Measurements from ENCODE around the gene SELENOW.
"Not testable (repeated sequence)": the region's sequence is repeated elsewhere in the genome, so short reads cannot be mapped to it uniquely, and the experiment has no call there.

Gene SELENOW

GRCh38 chr19:47752440-47753211 lies 25.9 kb upstream of the SELENOW start:
- peaks cover 3% of the 10 kb centered on the region for H3K9me3 Mint-ChIP-seq
- no peak overlapping the region for H3K27ac Mint-ChIP-seq
- no peaks in the 10 kb centered on the region for H3K27me3 Mint-ChIP-seq
- H3K4me1 Mint-ChIP-seq = peaks cover 22% of the 10 kb centered on the region
- ATAC-seq = no peak
- H3K36me3 Mint-ChIP-seq = peaks cover 84% of the 10 kb centered on the region
- H3K4me3 Mint-ChIP-seq = no peak overlapping the region

GRCh38 chr19:47754206-47755064 lies 24.1 kb upstream of the SELENOW start:
- ATAC-seq = peak; percentile 34
- H3K27me3 Mint-ChIP-seq = no peaks in the 10 kb centered on the region
- no peak overlapping the region for H3K27ac Mint-ChIP-seq
- peaks cover 5% of the 10 kb centered on the region for H3K4me1 Mint-ChIP-seq
- no peak overlapping the region for H3K4me3 Mint-ChIP-seq
- H3K36me3 Mint-ChIP-seq = peaks cover 86% of the 10 kb centered on the region
- H3K9me3 Mint-ChIP-seq = peaks cover 7% of the 10 kb centered on the region

GRCh38 chr19:47755065-47755761 lies 23.3 kb upstream of the SELENOW start:
- no peak for ATAC-seq
- Mint-ChIP-seq H3K4me3 (no peak overlapping the region), H3K27ac (no peak overlapping the region), H3K36me3 (peaks cover 79% of the 10 kb centered on the region), H3K4me1 (peaks cover 2% of the 10 kb centered on the region), H3K27me3 (no peaks in the 10 kb centered on the region), H3K9me3 (peaks cover 7% of the 10 kb centered on the region)

GRCh38 chr19:47755762-47756626 lies 22.5 kb upstream of the SELENOW start:
- Mint-ChIP-seq H3K36me3 (peaks cover 73% of the 10 kb centered on the region), H3K9me3 (peaks cover 7% of the 10 kb centered on the region), H3K27me3 (no peaks in the 10 kb centered on the region), H3K27ac (no peak overlapping the region), H3K4me3 (no peak overlapping the region), H3K4me1 (peaks cover 10% of the 10 kb centered on the region)
- ATAC-seq = no peak

GRCh38 chr19:47756627-47756929 lies 21.9 kb upstream of the SELENOW start:
- H3K4me3 Mint-ChIP-seq = no peak overlapping the region
- peaks cover 16% of the 10 kb centered on the region for H3K4me1 Mint-ChIP-seq
- H3K27me3 Mint-ChIP-seq = no peaks in the 10 kb centered on the region
- no peak overlapping the region for H3K27ac Mint-ChIP-seq
- peaks cover 7% of the 10 kb centered on the region for H3K9me3 Mint-ChIP-seq
- ATAC-seq = no peak
- peaks cover 67% of the 10 kb centered on the region for H3K36me3 Mint-ChIP-seq

GRCh38 chr19:47756953-47757608 lies 21.4 kb upstream of the SELENOW start:
- Mint-ChIP-seq H3K4me1 (peaks cover 21% of the 10 kb centered on the region), H3K27ac (no peak overlapping the region), H3K36me3 (peaks cover 64% of the 10 kb centered on the region), H3K9me3 (peaks cover 7% of the 10 kb centered on the region), H3K27me3 (no peaks in the 10 kb centered on the region), H3K4me3 (no peak overlapping the region)
- no peak for ATAC-seq

GRCh38 chr19:47757617-47758442 lies 20.7 kb upstream of the SELENOW start:
- no peak overlapping the region for H3K27ac Mint-ChIP-seq
- peaks cover 57% of the 10 kb centered on the region for H3K36me3 Mint-ChIP-seq
- no peaks in the 10 kb centered on the region for H3K27me3 Mint-ChIP-seq
- H3K4me1 Mint-ChIP-seq = peaks cover 22% of the 10 kb centered on the region
- ATAC-seq = no peak
- H3K4me3 Mint-ChIP-seq = no peak overlapping the region
- H3K9me3 Mint-ChIP-seq = peaks cover 7% of the 10 kb centered on the region

- H3K27ac Mint-ChIP-seq = no peak overlapping the region
- no peak for ATAC-seq
- peaks cover 22% of the 10 kb centered on the region for H3K4me1 Mint-ChIP-seq
- H3K36me3 Mint-ChIP-seq = peaks cover 51% of the 10 kb centered on the region
- no peaks in the 10 kb centered on the region for H3K27me3 Mint-ChIP-seq
- no peak overlapping the region for H3K4me3 Mint-ChIP-seq
- peaks cover 7% of the 10 kb centered on the region for H3K9me3 Mint-ChIP-seq
Observed at GRCh38 chr19:47758443-47758804, 20.1 kb upstream of the SELENOW start.

- no peak for ATAC-seq
- no peak overlapping the region for H3K4me3 Mint-ChIP-seq
- H3K27ac Mint-ChIP-seq = no peak overlapping the region
Observed at GRCh38 chr19:47760632-47760999, 17.9 kb upstream of the SELENOW start.

GRCh38 chr19:47761566-47761965 lies 16.9 kb upstream of the SELENOW start:
- Mint-ChIP-seq H3K27ac (peak overlapping the region; percentile 78), H3K36me3 (peaks cover 29% of the 10 kb centered on the region), H3K27me3 (no peaks in the 10 kb centered on the region), H3K4me3 (peak overlapping the region; percentile 21), H3K9me3 (peaks cover 7% of the 10 kb centered on the region), H3K4me1 (peaks cover 29% of the 10 kb centered on the region)
- ATAC-seq = peak; percentile 78

More at GRCh38 chr19:47760632-47760999, 17.9 kb upstream of the SELENOW start:
- Mint-ChIP-seq H3K9me3 (peaks cover 7% of the 10 kb centered on the region), H3K36me3 (peaks cover 36% of the 10 kb centered on the region), H3K4me1 (peaks cover 28% of the 10 kb centered on the region), H3K27me3 (no peaks in the 10 kb centered on the region)

- peaks cover 24% of the 10 kb centered on the region for H3K36me3 Mint-ChIP-seq
- no peak for ATAC-seq
- H3K27ac Mint-ChIP-seq = peak overlapping the region; percentile 78
Observed at GRCh38 chr19:47762151-47762550, 16.4 kb upstream of the SELENOW start.

GRCh38 chr19:47762615-47763308 lies 15.7 kb upstream of the SELENOW start:
- peak overlapping the region; percentile 78 for H3K27ac Mint-ChIP-seq
- H3K9me3 Mint-ChIP-seq = peaks cover 4% of the 10 kb centered on the region
- no peak for ATAC-seq
- no peaks in the 10 kb centered on the region for H3K27me3 Mint-ChIP-seq
- H3K4me1 Mint-ChIP-seq = peaks cover 29% of the 10 kb centered on the region
- peaks cover 17% of the 10 kb centered on the region for H3K36me3 Mint-ChIP-seq
- H3K4me3 Mint-ChIP-seq = no peak overlapping the region

More at GRCh38 chr19:47762151-47762550, 16.4 kb upstream of the SELENOW start:
- H3K4me3 Mint-ChIP-seq = no peak overlapping the region
- H3K4me1 Mint-ChIP-seq = peaks cover 29% of the 10 kb centered on the region
- no peaks in the 10 kb centered on the region for H3K27me3 Mint-ChIP-seq
- H3K9me3 Mint-ChIP-seq = peaks cover 4% of the 10 kb centered on the region

- peaks cover 32% of the 10 kb centered on the region for H3K4me1 Mint-ChIP-seq
- not testable (repeated sequence) for H3K27me3 Mint-ChIP-seq, ATAC-seq, H3K36me3 Mint-ChIP-seq, H3K27ac Mint-ChIP-seq, H3K9me3 Mint-ChIP-seq, H3K4me3 Mint-ChIP-seq
Observed at GRCh38 chr19:47764705-47765104, 13.8 kb upstream of the SELENOW start.

Measured in stimulated activated memory B cell treated with anti-CD40 and anti-IgM and Interleukin-4, amounts not matched to agents 10 μg/mL and 1 μg/mL and 100 μg/mL, for 72 hours (primary cell).